ENCODE measurements around the gene ZBTB6. TPM values are rescaled to one million over a fixed set of nuclear protein-coding genes. Genes with fewer than 3 reads are reported as not detected.

ZBTB6 gene
- total and polyA plus RNA-seq, 2 of the 13 experiments (the other 11 are each of a cell fraction or from before 2014, with no cell fraction given) = 3.7 to 7.1 TPM

DNA sequence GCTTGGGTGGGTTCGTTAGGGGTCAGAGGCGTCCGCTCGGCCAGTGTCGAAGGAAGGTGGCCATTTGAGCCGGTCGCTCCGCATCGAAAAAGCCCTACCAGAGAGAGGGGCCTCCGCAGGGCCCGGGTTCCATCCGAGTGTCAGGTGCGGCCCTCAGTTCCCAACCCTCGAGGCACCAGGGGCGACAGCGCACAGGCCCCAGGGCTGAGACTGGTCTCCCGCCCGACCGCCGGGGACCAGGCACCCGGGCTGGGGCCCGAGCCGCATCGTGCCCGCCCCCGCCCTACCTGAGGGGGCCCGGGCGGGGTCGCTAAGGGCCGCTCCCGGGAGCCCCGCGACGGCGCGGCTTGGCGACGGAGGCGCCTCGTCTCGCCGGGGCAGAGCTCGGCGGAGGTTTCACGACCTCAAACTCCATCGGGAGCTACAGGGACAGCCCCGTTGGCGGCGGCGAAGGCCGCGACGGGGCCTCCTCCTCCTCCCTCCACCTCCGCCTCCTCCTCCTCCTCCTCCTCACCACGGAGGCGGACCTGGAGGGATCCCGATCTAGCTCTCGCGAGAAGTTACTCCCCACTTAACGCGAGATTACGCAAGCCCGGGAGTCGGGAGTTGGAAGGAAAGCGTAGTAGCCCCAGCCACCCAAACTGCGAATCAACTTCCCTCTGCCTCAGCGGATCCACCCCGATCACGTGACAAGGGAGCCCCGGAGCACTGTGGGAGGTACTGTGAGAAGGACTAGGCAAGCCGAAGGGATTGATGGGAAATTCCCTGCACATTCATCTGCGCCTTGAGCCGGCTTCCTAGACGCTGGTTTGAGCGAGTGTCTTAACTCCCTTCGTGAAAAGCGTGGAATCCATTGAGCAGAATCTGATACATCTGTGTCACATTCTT lies 8.1 kb downstream of the ZBTB6 start, which contains the start of gene RC3H2 (continued):
- TF ChIP-seq, protein P1, sequence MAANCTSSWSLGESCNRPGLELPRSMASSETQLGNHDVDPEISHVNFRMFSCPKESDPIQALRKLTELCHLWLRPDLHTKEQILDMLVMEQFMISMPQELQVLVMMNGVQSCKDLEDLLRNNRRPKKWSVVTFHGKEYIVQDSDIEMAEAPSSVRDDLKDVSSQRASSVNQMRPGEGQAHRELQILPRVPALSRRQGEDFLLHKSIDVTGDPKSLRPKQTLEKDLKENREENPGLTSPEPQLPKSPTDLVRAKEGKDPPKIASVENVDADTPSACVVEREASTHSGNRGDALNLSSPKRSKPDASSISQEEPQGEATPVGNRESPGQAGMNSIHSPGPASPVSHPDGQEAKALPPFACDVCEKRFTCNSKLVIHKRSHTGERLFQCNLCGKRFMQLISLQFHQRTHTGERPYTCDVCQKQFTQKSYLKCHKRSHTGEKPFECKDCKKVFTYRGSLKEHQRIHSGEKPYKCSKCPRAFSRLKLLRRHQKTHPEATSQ (CRISPR knock-in tag; IDR thresholded peaks at IDR 0.05; ENCODE audit: borderline replicate concordance) = no peak
- TF ChIP-seq ZNF766 (CRISPR knock-in tag; IDR thresholded peaks at IDR 0.05; ENCODE audit: borderline replicate concordance) (no peak), HOXD1 (CRISPR knock-in tag; IDR thresholded peaks at IDR 0.05) (no peak), EEA1 (CRISPR knock-in tag; IDR thresholded peaks at IDR 0.05; ENCODE audit: borderline replicate concordance) (no peak), DMAP1 (CRISPR knock-in tag; IDR thresholded peaks at IDR 0.05) (peak; percentile 66; the same call in 1 of the 2 replicates), CCDC6 (CRISPR knock-in tag; IDR thresholded peaks at IDR 0.05) (no peak), ZKSCAN1 (IDR thresholded peaks at IDR 0.05; ENCODE audit: low read length) (no peak), ZNF101 (CRISPR knock-in tag; IDR thresholded peaks at IDR 0.05; ENCODE audit: borderline replicate concordance, low read depth) (no peak), ZNF44 (CRISPR knock-in tag; IDR thresholded peaks at IDR 0.05) (no peak), ZFAT (CRISPR knock-in tag; conservative IDR thresholded peaks at IDR 0.05) (no peak), NFE2L1 (CRISPR knock-in tag; IDR thresholded peaks at IDR 0.05; ENCODE audit: borderline replicate concordance) (no peak), ZBTB8A (CRISPR knock-in tag; IDR thresholded peaks at IDR 0.05; ENCODE audit: borderline replicate concordance, low read depth) (no peak), TBX3 (IDR thresholded peaks at IDR 0.05; ENCODE audit: borderline replicate concordance) (no peak), ZNF33B (CRISPR knock-in tag; IDR thresholded peaks at IDR 0.05) (no peak), ZNF143 (CRISPR knock-in tag; IDR thresholded peaks at IDR 0.05) (peak; percentile 95), ZSCAN22 (CRISPR knock-in tag; IDR thresholded peaks at IDR 0.05) (no peak), MTA1 (CRISPR knock-in tag; IDR thresholded peaks at IDR 0.05; ENCODE audit: borderline replicate concordance) (no peak)
- TF ChIP-seq, protein P2, sequence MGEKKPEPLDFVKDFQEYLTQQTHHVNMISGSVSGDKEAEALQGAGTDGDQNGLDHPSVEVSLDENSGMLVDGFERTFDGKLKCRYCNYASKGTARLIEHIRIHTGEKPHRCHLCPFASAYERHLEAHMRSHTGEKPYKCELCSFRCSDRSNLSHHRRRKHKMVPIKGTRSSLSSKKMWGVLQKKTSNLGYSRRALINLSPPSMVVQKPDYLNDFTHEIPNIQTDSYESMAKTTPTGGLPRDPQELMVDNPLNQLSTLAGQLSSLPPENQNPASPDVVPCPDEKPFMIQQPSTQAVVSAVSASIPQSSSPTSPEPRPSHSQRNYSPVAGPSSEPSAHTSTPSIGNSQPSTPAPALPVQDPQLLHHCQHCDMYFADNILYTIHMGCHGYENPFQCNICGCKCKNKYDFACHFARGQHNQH (CRISPR knock-in tag; IDR thresholded peaks at IDR 0.05) = peak; percentile 44; the same call in 1 of the 2 replicates
- TF ChIP-seq, protein P3, sequence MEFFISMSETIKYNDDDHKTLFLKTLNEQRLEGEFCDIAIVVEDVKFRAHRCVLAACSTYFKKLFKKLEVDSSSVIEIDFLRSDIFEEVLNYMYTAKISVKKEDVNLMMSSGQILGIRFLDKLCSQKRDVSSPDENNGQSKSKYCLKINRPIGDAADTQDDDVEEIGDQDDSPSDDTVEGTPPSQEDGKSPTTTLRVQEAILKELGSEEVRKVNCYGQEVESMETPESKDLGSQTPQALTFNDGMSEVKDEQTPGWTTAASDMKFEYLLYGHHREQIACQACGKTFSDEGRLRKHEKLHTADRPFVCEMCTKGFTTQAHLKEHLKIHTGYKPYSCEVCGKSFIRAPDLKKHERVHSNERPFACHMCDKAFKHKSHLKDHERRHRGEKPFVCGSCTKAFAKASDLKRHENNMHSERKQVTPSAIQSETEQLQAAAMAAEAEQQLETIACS (CRISPR knock-in tag; IDR thresholded peaks at IDR 0.05) = no peak
- TF ChIP-seq, protein P4, sequence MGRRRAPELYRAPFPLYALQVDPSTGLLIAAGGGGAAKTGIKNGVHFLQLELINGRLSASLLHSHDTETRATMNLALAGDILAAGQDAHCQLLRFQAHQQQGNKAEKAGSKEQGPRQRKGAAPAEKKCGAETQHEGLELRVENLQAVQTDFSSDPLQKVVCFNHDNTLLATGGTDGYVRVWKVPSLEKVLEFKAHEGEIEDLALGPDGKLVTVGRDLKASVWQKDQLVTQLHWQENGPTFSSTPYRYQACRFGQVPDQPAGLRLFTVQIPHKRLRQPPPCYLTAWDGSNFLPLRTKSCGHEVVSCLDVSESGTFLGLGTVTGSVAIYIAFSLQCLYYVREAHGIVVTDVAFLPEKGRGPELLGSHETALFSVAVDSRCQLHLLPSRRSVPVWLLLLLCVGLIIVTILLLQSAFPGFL (CRISPR knock-in tag; IDR thresholded peaks at IDR 0.05) = no peak
- TF ChIP-seq, protein P5, sequence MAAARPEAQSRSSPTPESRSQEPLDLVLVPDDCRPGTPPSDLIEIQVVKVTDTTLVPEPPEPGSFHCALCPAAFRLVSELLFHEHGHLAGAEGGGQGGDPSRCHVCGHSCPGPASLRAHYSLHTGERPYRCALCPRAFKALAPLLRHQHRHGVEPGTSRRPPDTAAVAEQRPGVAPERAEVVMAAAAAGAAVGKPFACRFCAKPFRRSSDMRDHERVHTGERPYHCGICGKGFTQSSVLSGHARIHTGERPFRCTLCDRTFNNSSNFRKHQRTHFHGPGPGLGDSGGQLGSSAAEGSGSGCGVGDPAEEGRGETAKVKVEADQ (CRISPR knock-in tag; IDR thresholded peaks at IDR 0.05; ENCODE audit: borderline replicate concordance) = 0 out of 2 replicates have a peak, but pooled peaks have one; percentile 30
- TF ChIP-seq, protein P6, sequence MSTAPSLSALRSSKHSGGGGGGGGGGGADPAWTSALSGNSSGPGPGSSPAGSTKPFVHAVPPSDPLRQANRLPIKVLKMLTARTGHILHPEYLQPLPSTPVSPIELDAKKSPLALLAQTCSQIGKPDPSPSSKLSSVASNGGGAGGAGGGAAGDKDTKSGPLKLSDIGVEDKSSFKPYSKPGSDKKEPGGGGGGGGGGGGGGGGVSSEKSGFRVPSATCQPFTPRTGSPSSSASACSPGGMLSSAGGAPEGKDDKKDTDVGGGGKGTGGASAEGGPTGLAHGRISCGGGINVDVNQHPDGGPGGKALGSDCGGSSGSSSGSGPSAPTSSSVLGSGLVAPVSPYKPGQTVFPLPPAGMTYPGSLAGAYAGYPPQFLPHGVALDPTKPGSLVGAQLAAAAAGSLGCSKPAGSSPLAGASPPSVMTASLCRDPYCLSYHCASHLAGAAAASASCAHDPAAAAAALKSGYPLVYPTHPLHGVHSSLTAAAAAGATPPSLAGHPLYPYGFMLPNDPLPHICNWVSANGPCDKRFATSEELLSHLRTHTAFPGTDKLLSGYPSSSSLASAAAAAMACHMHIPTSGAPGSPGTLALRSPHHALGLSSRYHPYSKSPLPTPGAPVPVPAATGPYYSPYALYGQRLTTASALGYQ (CRISPR knock-in tag; IDR thresholded peaks at IDR 0.05) = no peak; the same call in 1 of the 2 replicates

Measured in HepG2 (cell line).